NOMO-1 treated with DMSO at 0.1 percent for 48 hours (cell line): Measurements from ENCODE around the gene TAL1.

ENCODE experiments used
- DNase-seq: peaks from one replicate; lab custom pipeline; 2025; ENCODE audit not compliant: unreplicated experiment; lab: John Stamatoyannopoulos, UW

Gene TAL1

GRCh38 chr1:47189844-47190508 is 42.0 kb downstream of the TAL1 start, which contains the start of gene PDZK1IP1:
Gene PDZK1IP1 (minus strand): TSS chr1:47190036. CDS start chr1:47189932, 104 bp downstream.
- no peak for DNase-seq

GRCh38 chr1:47188791-47189785 is 42.9 kb downstream of the TAL1 start:
- no peak for DNase-seq

GRCh38 chr1:47187926-47188250 is 44.1 kb downstream of the TAL1 start:
- no peak for DNase-seq

GRCh38 chr1:47187231-47187925 is 44.6 kb downstream of the TAL1 start:
- DNase-seq = no peak

GRCh38 chr1:47186267-47187185 is 45.5 kb downstream of the TAL1 start:
- DNase-seq = no peak

GRCh38 chr1:47184822-47185677 is 47.0 kb downstream of the TAL1 start:
- no peak for DNase-seq

GRCh38 chr1:47184090-47184821 is 47.8 kb downstream of the TAL1 start:
- no peak for DNase-seq

GRCh38 chr1:47183308-47184089 is 48.5 kb downstream of the TAL1 start:
- no peak for DNase-seq

GRCh38 chr1:47182676-47183235 is 49.3 kb downstream of the TAL1 start:
- DNase-seq = no peak

GRCh38 chr1:47181955-47182675 is 49.9 kb downstream of the TAL1 start:
- no peak for DNase-seq

- no peak for DNase-seq
Measured at GRCh38 chr1:47181095-47181954, 50.7 kb downstream of the TAL1 start.

- DNase-seq = no peak
Measured at GRCh38 chr1:47180603-47181094, 51.4 kb downstream of the TAL1 start.

GRCh38 chr1:47179988-47180563 is 51.9 kb downstream of the TAL1 start:
- DNase-seq = no peak

GRCh38 chr1:47179017-47179987 is 52.7 kb downstream of the TAL1 start:
- peak; percentile 91 for DNase-seq

GRCh38 chr1:47178654-47179016 is 53.4 kb downstream of the TAL1 start:
- DNase-seq = no peak
